Keratinocyte (primary cell): ENCODE measurements around the gene DHRS4.
"Not testable (repeated sequence)": the region's sequence is repeated elsewhere in the genome, so short reads cannot be mapped to it uniquely, and the experiment has no call there.

Experiments
- EZH2 ChIP-seq: IDR thresholded peaks from one replicate; pipeline ENCODE4 v1.6.1; 2012; ENCODE audit warnings: inconsistent platforms, mild to moderate bottlenecking, low read length, moderate library complexity
- TF ChIP-seq, protein P1 (sequence below), 3 experiments: IDR thresholded peaks in 1 of 3; conservative IDR thresholded peaks in 1 of 3; optimal IDR thresholded peaks in 1 of 3; 2 replicates in 2 of 3; 3 replicates in 1 of 3; pipeline versions ENCODE3 to v1.5.1; 2011; ENCODE audit warnings: low read length in 3 of 3, mild to moderate bottlenecking in 3 of 3, moderate library complexity in 2 of 3, control low read depth in 1 of 3, inconsistent platforms in 1 of 3; ENCODE audit not compliant: insufficient read depth in 2 of 3; ENCODE audit errors: extremely low read depth in 1 of 3

DNA sequence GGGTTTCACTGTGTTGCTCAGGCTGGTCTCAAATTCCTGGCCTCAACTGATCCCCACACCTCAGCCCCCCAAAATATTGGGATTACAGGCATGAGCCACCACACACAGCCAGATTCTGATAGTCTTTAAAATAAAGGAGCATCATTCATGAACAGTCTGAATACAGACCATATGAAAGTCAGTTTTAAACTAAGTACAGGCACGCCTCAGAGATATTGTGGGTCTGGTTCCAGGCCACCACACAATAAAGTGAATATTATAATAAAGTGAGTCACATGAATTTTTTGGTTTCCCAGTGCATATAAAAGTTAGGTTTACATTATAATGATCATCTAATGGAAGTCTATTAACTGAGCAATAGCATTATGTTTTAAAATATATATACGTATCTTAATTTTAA lies 43.3 kb downstream of the DHRS4 start:
- TF ChIP-seq, protein P1, sequence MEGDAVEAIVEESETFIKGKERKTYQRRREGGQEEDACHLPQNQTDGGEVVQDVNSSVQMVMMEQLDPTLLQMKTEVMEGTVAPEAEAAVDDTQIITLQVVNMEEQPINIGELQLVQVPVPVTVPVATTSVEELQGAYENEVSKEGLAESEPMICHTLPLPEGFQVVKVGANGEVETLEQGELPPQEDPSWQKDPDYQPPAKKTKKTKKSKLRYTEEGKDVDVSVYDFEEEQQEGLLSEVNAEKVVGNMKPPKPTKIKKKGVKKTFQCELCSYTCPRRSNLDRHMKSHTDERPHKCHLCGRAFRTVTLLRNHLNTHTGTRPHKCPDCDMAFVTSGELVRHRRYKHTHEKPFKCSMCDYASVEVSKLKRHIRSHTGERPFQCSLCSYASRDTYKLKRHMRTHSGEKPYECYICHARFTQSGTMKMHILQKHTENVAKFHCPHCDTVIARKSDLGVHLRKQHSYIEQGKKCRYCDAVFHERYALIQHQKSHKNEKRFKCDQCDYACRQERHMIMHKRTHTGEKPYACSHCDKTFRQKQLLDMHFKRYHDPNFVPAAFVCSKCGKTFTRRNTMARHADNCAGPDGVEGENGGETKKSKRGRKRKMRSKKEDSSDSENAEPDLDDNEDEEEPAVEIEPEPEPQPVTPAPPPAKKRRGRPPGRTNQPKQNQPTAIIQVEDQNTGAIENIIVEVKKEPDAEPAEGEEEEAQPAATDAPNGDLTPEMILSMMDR (optimal IDR thresholded peaks at IDR 0.05 in 1 of 3, IDR thresholded peaks at IDR 0.05 in 1 of 3, conservative IDR thresholded peaks at IDR 0.05 in 1 of 3; ENCODE audit: extremely low read depth in 1 of 3, insufficient read depth in 2 of 3, low read length in 3 of 3), result not testable (repeated sequence)
- not testable (repeated sequence) for TF ChIP-seq EZH2
